GM19452 (cell line): ENCODE measurements around the gene PEX19.
"Not testable (repeated sequence)": the region's sequence is repeated elsewhere in the genome, so short reads cannot be mapped to it uniquely, and the experiment has no call there.

Experiments used
- ATAC-seq: cut with Tn5 transposase; IDR thresholded peaks from one replicate; pipeline ENCODE4 v1.9.1; 2021; ENCODE audit not compliant: unreplicated experiment

PEX19 gene, protein sequence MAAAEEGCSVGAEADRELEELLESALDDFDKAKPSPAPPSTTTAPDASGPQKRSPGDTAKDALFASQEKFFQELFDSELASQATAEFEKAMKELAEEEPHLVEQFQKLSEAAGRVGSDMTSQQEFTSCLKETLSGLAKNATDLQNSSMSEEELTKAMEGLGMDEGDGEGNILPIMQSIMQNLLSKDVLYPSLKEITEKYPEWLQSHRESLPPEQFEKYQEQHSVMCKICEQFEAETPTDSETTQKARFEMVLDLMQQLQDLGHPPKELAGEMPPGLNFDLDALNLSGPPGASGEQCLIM

DNA sequence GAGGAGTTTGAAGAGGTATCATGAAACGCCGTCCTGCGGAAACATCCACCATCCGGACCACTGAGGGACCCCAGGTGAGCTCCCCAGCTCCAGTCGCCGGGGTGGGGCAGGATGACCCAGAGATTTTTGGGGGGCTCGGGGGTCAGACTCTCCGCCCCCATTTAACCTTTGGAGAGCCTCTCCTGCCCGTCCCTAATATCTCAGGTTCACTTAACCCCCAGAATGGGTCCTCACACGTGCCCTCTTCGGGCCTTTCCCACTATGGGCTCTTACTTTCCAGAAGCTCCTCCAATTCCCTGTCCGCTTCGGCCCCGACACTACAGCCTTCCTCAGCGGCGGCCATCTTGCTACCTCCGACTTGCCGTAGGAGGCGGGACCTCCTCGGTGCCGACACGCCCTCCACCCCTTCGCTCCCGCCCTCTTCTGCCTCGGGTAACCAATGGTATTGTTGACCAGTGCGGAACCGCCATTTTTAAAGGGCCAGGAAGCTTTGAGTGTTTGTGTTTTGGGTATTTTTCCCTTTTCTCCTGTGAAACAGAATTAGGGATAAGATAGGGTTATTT, at the start of gene PEX19:
Gene PEX19 (minus strand): TSS at position 352 of the 563 bp plus-strand sequence. CDS start 9 bp downstream, at position 343.
- peak; percentile 95 for ATAC-seq

DNA sequence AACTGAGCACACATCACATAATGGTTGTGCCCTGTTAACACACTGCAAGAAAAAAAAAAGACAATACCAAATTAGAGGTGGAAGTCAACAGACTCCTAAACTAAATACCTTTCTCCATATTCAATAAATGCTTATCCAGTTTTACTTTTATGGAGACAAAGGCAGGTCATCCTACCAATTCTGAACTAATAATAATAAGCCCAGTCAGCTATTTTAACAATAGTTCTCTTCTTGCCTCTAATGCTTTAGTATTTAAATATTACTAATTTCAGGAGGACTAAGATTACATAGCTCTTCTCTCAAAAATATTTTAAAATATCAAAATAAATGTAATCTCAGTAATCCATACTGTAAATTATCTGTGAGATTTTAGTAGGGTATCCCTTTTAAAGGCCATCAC, 47.6 kb upstream of the PEX19 start:
- no peak for ATAC-seq

DNA sequence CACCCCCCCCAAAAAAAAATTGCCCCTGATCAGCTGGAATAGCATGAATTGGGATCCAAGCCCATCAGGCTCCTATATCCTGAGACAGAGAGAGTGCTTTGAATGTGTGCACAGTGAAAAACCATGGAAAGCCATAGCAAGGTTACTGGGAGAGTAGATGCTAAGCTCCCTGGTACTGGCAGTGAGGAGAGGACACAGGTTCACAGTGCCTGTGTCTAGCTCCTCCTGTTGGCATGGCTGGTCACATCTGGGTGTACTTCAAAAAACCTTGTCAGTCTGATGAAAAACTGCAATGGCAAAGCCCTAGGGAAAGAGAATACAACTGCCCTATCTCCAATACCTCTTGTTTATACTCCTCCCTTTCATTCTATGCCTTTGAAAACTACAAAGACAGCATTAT, 45.2 kb upstream of the PEX19 start:
- no peak for ATAC-seq

DNA sequence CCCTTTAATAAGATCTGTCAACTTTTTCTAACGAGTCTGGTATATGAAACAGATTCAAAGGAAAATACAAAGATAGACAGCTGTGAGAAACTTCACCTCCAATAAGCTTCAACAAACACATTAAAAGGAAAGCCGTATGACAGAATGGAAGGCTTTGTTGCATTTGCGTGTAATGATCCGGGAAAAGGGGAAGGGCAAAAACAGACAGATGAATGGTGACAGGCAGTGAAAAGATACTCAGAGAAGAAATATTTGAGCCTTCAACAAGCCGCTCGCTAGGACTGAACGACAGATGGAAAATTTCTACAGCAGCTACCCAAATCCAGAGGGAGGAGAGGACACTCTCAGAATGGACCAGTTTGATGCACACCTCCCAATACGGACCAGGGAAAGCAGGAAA, 43.3 kb upstream of the PEX19 start:
- no peak for ATAC-seq

DNA sequence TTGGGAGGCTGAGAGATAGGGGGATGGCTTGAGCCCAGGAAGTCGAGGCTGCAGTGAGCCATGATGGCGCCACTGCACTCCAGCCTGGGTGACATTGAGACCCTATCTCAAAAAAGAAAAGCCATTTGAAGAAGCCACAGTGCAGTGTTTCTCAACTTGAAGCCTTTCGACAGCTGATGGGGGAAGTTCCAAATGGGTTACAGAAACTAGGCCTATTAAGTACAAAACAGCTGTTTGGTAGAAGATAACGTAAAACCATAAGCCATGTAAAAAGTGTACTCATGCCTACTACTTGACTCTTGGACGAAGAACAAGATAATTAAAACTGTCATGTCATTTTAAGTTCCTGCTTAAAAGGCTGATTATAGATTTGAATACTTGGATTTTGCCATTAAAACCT, 41.5 kb upstream of the PEX19 start:
- ATAC-seq = no peak

DNA sequence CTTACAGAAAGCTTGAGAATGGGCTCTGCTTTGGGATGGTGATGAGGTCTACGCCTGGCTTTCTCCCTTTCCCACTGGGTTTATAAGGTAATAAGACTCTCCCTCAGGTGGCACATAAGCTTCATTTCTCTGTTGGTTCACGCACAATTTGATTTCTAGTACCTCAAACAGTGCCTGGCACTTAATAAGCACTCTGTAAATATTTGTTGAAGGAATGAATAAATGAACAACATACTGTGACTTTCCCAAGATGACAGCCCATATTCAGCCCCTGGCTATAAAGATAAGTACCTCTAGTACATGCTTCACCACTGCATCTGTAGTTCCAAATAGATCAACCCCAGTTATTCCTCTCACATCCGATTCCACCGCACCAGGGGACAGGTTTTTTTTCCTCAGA, 40.3 kb upstream of the PEX19 start:
- no peak for ATAC-seq

DNA sequence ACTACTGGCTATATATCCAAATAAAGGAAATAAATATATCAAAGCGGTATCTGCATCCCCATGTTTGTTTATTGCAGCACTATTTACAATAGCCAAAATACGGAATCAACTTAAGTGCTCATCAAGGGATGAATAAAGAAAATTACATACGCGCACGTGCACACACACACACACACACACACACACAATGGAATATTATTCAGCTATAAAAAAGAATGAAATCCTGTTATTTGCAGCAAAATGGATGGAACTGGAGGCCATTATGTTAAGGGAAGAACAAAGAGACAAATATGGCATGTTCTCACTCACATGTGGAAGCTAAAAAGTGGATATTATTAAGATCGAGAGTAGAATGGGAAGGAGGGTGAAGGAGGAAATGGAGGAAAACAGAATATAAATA, 37.9 kb upstream of the PEX19 start:
- ATAC-seq = no peak

DNA sequence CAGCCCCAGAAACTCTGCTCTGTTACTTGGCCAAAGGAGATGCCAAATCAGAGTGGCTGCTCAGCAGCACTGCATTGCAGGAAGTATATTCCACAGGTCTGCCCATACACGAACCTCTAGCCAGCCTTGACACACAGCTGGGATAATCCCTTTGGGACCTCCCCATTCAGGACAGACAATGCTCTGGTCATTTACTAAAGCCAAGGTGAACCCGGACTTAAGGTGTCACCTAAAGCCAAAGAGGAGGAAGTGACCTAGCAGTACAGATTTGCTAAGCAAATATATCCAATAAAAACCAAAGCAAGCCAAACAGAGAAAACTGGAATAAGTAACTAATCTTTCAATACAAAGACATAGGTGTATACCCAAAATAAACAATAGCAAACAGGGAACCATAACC, 30.4 kb upstream of the PEX19 start:
- ATAC-seq = no peak

DNA sequence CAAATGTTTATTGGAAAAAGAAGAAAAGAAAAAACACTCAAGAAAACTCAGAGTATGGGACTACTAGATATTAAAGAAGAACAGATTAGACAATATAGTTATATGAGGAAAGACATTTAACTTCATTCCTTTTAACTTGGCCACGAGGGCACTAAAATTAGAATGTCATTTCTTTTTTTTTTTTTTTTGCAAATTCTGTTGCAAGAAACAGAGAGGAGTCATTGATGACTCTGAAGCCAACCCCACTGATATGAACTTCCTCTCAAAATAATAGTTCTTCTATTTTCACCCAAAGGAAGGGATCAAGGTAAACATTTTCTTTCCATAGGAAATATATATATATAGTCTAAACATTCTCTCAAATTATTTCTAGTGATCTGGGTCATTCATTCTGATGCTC, 24.6 kb upstream of the PEX19 start:
- ATAC-seq = no peak

DNA sequence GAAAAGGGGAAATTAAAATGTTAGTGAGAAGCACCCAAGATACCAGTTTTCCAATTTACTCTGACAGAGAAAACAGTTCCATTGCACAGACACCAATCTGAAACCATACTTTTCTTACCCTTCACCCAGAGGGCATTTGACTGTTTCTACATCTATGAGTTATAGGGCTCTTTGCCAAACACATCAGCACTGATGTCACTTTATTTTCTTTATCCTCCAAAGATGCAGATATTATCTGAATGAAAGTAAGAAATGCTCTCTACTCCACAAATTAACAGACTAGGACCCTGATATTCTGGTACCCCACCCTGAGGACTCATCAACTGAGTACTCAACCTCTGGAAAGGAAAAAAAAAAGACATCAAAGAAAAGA, 24.2 kb upstream of the PEX19 start:
- ATAC-seq = no peak

DNA sequence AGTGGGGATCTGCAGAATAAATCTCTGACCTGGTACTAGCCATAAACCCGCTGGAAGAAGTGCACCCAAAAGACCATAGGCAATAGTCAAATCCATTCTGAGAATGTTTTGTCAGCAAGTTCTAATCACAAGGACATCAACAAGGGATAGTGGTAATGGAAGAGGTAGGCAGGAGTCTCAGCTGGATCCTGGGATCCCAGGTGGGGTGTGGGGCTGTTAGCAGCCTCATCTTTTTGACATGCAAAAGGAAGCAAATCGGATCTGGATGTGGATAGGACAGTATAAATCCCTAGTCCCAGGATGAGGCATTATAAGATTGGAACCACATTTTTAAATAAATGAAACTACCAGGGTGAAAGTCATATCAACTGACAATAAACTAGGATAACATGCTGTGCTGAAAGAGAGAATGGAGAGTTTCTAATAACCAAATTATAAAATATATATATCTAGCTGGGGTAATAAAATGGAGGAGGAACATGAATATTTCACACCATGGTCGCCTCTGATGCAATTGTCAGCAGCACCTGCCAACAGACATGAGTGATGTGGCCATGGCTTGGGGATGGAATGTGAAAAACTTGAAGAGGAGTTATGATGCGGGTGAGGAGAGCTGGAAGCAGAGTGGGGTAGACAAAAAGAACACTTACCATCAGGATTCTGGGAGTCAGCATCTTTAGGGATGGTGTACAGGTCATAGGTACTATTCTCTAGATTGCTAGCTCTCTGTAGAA, 23.7 kb upstream of the PEX19 start:
- ATAC-seq = no peak

DNA sequence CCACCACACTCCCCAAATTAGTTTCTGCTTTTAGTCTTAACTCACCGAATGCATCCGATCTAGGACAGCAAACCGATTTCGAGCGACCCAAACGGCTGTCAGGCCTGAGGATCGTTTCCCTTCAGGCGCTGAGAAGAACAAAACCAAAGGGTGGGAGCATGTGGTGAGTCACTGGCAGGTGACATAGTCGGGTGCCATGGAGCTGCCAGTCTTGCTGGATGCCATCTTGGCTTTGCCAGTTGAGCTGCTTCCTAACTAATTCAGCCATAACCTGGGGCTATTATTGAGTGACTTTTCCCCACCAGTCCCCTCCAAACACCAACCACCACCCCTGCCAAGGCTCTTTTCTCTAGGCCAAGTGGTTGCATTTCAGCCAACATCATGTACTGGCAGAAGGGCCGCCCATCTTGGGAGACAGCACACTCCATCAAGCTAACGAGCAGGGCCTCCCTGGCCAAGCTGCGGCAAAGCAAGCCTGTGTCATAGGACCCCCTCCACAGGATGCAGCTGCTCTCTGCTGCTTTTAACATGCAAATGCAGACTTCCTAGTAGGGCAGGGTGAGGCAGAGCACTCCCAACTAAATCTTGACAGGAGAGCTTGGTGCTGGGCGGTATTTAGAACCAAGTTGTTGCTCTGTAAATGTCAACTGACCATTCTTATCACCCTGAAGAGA, 22.3 kb upstream of the PEX19 start:
- no peak for ATAC-seq

DNA sequence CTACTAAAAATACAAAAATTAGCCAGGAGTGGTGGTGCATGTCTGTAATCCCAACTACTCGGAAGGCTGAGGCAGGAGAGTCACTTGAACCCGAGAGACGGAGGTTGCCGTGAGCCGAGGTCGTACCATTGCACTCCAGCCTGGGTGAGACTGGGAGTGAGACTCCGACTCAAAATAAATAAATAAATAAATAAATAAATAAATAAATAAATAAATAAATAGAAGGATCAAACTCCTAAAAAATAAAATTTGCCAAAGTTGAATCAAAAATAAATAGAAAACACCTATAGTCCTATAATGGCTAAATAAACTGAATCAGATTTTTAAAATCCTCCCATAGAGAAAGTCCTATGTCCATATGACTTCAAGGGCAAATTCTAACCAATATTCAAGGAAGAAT, 15.2 kb upstream of the PEX19 start:
- ATAC-seq = no peak

DNA sequence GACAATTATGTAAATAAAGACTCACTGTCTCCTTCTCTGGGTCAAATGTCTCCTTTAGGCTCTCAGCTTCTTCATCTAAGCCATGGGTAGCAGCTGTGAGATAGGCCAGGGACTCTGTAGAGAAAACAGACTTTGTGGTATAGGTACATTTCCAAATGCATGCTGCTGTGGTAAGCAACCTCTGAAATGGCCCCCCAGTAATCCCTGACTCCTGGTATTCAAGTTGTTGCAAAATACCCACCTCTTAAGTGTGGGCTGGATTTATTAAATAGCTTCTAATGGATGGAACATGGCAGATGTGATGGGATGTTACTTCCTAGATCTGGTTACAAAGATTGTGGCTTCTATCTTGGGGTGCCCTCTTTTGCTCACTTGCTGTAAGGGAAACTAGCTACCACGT, 11.1 kb upstream of the PEX19 start:
- no peak for ATAC-seq

DNA sequence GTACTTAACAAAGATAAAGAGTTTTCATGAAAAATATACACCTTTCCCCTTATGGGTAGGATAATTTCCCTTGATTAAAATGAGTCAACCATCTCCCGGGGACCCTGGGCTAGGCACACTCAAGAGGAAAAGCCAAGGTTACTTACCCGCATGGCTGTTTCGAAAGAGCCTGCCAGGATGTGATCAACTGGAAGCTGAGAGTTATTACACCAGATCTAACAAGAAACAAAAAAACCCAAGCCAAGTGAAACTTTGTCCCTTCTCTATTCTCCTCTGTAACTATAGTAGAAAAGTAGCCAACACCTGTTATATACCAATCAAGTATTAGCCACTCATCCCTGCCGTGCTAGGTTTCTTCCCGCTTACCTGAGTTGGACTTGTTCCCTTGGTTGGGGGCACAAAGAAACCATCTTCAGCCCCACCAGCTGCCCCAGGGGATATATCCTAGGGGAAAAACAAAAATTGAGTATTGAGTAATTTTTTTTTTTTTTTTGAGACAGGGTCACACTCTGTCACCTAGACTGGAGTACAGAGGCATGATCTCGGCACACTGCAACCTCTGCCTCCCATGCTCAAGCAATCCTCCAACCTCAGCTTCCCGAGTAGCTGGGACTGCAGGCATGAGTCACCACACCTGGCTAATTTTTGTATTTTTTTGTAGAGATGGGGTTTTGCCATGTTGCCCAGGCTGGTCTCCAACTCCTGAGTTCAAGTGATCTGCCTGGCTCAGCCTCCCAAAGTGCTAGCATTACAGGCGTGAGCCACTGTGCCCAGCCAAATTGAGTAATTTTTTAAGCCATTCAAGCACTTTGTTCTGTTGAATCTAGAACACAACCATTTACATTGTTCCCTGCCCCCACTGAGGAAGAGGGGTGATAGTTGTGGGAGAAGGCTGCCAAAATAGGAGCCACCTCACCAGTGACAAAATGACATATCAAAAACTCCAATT, 8.4 kb upstream of the PEX19 start:
- ATAC-seq = no peak

DNA sequence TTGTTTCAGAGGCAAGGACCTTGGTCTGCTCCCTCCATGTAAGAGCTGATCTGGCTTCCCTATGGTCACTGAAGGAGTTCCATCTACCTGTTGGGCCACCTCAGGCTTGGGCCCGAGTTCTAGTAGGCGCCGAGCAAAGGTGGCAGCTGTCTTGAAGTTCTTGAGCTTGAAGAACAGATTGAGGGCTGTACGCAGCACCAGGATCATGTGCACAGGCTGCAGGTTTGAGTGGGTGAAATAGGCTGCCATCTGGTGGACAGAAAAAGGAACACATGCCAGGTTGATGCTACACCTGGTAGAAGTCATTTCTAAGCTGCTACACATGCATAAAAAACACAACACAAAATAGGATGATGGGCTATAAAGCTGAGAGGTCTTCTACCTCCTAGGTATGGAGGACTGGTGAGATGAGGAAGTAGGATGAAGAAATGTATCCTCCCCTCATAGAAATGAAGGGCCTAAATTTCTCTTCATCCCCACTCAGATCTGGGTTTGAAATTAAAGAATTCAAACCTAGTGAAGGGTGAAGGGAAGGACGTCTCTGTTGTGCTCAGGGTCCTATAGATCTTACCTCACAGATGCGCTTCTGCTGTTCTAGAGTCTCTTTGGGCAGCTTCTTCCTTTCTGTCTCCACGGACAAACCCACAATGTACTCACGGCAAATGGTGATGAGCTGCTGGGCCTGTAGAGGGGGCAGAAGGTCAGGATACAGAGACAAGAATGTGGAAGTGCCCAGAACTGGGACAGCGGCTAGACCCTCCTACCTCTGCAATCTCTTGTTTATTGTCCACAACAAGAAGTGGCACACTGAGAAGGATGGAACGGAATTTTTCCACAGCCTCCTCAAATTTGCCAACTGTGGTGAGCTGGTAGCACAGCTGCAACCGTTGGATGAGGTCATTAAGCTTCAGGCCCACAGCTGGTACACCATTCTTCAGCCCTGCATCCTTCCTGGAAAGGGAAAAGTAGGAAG, 6.6 kb upstream of the PEX19 start:
- no peak for ATAC-seq

DNA sequence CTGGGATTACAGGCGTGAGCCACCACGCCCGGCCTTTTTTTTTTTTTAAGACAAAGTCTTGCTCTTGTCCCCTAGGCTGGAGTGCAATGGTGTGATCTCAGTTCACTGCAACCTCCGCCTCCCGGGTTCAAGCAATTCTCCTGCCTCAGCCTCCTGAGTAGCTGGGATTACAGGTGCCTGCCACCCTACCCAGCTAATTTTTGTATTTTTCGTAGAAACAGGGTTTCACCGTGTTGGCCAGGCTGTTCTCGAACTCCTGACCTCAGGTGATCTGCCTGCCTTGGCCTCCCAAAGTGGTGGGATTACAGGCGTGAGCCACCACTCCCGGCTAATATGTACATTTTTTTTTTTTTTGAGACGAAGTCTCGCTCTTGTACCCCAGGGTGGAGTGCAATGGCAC, 2.8 kb upstream of the PEX19 start:
- not testable (repeated sequence) for ATAC-seq

DNA sequence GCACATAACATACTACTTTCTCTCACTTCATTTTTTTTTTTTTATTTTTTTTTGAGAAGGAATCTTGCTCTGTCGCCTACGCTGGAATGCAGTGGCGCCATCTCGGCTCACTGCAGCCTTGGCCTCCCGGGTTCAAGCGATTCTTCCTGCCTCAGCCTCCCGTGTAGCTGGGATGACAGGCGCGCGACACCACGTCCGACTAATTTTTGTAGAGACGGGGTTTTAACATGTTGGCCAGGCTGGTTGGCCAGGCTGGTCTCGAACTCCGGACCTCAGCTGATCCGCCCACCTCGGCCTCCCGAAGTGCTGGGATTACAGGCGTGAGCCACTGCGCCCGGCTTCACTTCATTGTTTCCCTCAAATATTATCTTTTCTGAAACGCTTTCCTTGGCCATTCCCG, 573 bp upstream of the PEX19 start:
- no peak for ATAC-seq

DNA sequence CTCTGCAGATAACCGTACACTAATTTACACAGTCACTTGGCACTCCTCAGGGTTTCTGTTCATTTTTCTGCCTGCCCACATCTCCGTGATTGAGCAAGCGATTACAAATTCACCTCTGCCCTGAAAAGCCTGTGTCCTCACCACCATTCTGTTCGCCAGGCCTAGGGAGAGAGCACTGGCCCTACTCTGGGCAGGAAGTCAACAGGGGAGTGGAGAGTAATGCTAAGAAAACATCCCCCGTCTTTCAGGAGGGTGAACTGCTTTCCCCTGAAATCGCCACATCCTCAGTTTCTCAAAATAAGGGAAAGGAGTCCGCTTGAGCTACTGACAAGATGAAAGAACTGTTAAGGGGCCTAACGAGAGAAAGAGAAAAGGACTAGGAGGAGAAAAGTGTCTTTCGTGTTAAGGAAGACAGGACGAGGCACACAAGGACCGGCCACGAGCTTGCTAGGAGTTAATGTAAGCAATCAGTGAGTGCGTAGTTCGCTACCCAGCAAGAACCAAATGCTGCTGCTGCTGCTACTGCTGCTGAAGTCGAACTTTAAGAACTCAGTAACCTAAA, 632 bp downstream of the PEX19 start:
- ATAC-seq = no peak
